HS-27A (cell line): Measurements from ENCODE around the gene MTFR2.
"Not testable (repeated sequence)": the region's sequence is repeated elsewhere in the genome, so short reads cannot be mapped to it uniquely, and the experiment has no call there.

Experiments
- DNase-seq: peaks from one replicate; pipeline ENCODE4 v3.0.0-alpha.2; 2012; ENCODE audit warnings: low read depth, missing footprints

The MTFR2 gene

DNA sequence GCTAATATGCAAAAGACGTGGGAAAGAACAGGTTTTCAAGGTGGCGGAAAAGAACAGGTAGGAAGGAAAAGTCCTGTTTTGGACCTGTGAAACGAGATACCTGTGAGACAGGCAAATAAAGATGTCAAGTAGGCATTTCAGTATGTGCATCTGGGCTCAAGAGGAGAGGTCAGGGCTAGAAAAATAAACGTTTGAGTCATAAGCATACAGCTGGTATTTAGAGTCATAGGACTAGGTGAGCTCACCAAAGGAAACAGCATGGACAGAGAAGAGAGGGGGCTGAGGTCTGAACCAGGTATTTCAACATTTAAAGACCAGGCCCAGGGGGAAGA is 14.9 kb downstream of the MTFR2 start:
- no peak for DNase-seq

DNA sequence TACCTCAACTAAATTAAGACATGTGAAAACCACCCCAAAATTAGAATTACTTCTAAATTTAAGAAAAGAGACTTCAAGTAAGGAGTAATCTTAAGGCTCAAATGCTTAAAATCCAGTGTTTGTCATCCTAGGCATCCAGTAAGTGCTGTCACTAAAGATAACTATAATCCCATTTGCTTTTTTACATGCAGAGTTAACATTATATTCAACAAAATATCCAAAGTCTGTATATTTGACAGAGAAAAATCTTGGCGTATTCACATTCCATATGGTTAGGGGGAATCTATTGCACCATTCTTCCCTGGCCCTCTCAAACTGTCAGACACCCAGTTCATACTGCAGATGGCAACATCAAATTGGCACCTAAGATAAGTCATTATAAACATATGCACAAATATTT is 17.4 kb downstream of the MTFR2 start:
- DNase-seq = no peak

DNA sequence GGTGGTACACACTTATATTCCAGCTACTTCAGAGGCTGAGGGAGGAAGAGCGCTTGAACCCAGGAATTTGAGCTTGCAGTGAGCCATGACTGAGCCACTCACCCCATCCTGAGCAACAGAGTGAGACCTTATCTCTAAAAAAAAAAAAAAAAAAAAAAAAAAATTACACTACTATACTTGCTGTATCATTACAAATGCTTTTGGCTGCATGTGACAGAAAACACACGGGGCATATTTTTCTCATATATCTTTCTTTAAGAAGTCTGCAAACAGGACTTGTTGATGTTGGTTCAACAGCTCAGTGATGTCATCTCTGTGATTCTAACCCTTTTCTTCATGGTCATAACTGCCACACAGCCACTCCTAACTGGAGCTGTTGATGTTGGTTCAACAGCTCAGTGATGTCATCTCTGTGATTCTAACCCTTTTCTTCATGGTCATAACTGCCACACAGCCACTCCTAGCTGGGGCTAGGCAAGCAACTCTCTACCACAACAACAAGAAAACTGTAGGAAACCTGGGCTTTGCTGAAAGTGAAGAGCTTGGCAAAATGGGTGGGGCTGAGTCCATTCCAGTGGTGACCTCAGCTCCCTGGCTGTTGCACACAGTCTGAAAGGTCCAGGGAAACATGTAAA is 19.8 kb downstream of the MTFR2 start:
- DNase-seq = no peak

DNA sequence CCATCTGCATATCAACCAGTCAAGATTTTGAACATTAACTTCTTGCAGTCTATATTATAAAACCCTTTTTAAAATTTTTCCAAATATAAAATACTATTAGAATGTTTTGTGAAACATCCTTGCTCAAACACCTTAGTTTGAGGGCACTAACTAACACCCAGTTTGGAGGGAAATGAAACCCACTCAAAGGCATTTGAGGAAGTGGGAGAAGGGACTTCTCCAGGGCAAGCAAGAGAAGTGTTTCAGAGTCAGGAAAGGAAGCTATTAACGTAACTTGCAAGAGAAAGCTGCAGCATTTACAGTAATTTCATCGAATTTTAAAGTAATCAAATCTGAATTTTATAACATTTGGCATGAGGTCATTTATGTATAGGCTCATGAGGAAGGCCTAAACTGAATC is 21.3 kb downstream of the MTFR2 start:
- no peak for DNase-seq

DNA sequence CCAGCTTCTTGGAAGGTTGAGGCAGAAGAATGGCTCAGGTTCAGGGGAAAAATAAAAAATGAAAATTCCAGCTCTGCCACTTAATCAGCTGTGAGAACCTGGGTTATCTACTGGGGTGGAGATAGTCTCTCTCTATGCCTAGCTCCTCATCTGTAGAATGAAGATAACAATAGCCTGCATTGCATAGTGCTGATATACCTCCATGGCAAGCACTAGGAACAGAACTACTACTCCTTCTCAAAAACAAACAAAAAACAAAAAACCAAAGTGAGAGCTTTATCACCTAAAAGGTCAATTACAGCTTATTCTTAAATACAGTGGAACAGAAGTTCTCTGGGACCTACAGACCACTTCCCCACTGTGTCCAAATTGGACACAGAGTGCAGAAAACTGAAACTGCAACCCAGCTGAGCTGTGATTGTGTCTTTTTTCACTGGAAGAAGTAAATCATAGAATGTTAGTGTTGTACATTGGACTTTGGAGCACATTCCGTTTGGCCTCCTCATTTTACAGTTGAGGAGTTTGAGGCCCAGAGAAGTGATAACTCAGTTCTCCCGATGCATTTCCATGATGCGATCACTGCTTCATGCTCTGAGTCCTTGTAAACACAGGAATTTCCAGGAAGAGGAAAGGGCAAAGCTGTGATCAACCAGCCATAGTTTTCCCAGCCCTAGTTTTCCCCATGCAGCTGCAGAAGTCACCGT is 23.3 kb downstream of the MTFR2 start:
- DNase-seq = no peak

DNA sequence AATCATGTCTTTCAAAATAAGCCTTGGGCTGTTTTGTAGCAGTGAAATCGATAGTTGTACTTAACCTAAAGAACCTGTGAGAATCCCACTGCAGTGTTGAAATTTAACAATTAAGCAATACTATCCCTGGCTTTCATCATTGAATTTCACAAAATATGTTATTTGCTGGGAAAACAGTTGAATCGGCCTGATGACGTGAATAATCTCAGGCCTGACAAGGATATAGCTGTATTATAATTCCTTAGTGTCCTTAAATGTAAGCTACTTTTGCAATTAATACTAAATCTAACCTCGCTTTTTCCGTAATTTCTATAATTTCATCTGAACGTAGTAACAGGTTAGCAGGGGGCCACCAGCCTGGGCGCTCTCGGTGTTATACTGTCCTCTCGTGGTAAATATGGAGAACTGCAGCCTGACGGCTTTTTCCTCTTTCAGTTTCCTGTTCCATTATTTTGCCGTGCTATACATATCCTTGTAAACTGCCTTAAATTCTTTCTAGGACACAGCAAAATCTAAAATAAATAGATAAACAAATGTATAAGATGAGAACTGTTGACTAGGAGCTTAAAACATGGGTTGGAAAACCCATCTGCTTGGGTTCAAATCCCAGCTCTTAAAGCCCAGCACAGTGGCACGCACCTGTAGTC is 24.0 kb downstream of the MTFR2 start:
- DNase-seq = no peak

DNA sequence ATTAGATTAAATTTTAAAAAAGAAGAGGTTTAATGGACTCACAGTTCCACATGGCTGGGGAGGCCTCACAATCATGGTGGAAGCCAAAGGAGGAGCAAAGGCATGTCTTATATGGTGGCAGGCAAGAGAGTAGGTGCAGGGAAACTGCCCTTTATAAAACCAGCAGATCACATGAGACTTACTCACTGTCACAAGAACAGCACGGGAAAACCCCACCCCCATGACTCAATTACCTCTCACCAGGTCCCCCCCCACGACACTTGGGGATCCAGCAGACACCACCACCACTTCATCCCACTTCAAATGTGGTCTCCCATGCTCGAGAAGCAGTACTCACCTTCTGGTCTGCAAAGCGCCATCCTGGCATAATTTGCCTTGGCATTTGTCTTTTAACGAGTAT is 24.6 kb downstream of the MTFR2 start:
- DNase-seq = no peak

DNA sequence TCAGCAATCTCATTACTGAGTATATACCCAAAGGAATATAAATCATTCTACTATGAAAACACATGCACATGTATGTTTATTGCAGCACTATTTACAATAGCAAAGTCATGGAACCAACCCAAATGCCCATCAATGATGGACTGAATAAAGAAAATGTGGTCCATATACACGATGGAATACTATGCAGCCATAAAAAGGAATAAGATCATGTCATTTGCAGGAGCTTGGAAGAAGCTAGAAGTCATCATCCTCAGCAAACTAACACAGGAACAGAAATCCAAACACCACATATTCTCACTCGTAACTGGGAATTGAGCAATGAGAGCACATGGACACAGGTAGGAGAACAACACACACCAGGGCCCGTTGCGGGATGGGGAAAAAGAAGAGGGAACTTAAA is 25.1 kb downstream of the MTFR2 start:
- DNase-seq = not testable (repeated sequence)

DNA sequence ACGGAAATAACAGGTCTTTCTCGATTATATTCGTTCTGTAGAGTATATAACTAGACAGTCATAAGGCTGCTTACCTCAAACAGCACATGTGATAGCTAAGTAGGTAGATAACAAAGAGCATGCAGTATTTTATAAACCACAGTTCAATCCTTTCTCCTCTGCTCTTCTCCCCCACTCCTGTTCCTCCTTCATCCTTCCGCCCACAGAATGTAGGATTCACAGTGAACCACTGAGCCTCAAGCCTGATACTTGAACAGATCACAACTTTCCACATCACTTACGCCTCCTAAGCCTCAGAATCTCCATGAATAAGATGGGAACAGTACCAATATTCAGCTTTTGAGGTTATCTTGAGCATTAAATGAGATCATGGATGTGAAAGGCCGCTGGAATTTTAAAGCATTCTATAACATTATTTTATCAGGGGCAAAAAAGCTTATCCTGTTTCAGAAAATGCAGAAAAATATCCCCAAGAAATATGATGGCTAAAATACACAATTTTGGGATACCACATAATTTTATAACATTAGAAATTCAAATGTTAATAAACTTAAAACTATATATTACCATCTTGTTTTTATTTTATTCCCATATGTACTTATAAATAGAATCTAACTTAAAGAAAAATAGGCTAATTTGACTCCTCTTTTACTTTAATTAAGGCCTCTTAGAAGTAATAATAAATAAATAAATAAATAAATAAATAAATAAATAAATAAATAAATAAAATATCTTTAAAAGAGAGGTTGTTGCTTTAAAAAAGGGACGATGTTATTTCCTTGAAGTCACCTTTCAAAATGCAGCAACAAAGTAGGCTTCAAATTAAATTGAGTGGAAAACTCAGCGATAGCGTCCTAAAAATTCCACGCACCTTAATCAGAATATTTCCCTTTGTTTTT is 33.4 kb downstream of the MTFR2 start:
- DNase-seq = no peak

DNA sequence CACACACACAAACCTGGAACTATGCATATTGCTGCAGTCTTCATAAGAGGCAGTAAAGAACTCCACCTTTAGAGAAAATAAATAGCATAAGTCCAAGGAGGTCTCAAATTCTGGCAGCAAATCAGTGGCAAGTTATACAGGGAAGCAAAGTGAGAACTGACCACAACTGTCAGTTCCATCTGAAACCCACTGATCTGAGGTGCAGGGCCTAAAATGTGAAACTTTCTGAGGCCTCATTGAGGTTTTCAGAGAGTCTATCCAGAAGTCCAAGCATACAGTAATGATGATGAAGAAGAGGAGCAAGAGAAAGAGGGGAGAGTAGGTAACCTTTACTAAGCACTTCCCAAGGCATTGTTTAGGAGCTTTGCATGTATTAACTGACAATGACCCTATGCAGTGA is 36.3 kb downstream of the MTFR2 start:
- DNase-seq = no peak

DNA sequence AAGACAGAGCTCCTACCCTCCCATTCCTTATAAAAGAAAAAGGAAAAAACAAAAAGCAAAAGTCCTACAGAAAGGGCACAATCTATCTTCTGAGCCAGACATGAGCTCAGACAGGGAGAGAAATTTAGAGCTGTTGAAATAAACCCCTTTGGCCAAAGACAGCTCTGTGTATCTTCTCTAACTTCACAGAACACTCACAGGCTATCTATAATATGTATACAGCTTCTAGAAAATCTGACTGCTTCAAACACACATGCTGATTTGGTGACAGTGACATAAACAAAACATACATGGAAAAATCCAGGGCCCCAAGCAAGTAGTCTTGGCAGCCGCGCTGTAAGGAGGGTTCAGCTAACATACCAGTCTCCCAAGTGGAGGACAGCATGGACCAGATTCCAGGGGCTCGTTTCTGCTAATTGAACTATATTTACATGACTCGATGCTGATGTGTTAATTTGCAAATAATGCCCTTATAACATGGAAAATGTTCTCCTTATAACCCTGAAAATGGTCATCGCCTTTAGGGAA is 37.0 kb downstream of the MTFR2 start:
- DNase-seq = no peak

DNA sequence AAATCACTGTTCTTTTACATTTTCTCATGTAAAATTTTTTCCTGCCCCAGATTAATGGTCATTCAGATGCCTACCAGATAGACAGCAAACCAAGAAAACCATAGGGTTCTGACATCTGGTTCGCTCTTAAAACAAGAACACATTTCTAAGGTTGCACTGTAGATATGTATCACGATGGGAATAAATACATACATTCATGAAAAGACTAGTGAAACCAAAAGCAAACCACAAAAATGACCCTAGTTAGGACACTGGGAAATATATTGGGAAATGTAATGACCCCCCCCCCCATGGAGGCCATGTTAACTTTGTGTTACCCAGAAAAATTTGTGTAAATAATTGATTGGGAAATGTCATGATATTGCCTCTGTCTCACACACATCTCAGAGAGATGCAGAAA is 37.5 kb downstream of the MTFR2 start:
- DNase-seq = no peak

DNA sequence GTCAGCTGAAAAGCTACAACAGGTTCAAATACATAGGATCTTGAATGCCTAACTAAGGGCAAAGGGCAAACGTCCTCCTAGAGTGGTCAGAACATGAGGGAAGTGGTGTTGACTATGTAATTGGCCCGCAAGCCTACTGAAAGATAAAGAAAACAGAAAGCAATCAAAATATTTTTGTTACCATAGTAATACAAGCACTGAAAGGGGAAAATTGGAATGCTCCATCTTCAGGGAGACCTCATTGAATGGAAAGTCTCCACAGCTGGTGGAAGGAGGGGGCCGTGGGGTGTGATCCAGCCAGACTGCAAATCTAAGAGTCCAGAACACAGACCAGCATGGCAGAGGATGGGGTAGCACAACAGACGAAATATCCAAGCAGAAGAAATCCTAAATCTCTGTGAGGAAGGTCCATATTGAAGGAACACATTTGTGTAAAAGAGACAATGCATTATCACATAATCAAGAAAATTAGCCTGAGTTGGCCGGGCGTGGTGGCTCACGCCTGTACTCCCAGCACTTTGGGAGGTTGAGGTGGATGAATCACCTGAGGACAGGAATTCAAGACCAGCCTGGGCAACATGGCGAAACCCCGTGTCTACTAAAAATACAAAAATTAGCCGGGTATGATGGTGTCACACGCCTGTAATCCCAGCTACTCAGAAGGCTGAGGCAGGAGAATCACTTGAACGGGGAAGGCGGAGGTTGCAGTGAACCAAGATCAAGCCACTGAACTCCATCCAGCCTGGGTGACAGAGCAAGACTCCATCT is 39.5 kb downstream of the MTFR2 start:
- no peak for DNase-seq

DNA sequence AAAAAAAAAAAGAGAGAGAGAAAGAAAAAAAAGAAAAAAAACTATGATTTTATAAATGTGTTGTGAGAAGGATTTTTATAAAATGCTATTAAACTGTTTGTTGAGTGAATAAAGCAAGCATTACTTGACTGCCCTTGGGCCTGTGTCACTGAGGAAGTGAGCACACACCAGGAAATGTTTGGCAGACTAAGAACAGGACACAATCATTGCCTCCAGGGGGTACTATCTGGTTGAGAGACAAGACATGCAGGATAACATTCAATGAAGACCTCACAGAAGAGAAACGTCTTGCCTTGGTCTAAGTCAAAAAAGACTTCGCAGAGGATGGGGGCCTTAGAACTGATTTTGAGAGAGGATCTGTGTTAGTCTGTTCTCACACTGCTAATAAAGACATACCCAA is 40.6 kb downstream of the MTFR2 start:
- no peak for DNase-seq

DNA sequence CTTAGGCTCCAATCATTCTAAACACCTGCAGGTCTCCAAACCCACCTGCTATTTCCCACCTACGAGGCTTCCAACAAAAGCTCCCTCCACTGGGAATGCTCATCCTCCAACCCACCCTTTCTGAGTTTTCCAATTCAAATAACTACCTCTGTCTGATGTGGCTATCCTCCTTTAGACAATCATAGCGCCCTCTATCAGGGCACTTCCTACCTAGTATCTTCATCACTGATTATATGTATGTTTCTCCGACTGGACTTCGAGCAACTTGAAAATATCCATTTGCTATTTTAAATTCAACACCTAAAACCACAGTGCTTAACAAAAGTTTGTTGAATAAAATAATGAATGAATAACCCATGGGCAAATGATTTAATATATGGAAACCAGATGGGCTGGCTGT is 41.3 kb downstream of the MTFR2 start:
- DNase-seq = no peak

DNA sequence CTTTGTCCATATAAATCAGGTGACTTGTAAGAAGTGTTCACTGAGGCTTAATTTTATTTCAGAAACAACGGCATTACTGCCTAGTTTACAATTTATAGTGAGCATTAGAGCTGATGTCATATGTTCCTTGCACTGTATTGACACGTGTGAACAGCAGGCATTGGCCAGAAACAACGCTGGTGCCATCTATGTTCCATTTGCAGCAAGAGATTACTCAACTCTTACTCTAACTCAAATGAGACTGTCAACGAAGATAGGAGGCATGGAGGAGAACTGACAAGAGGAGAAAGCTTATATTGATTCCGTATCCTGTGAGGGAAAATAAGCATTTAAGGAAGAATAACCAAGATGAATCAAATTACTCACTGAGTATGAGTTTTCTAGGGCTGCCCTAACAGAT is 48.4 kb downstream of the MTFR2 start:
- DNase-seq = no peak

DNA sequence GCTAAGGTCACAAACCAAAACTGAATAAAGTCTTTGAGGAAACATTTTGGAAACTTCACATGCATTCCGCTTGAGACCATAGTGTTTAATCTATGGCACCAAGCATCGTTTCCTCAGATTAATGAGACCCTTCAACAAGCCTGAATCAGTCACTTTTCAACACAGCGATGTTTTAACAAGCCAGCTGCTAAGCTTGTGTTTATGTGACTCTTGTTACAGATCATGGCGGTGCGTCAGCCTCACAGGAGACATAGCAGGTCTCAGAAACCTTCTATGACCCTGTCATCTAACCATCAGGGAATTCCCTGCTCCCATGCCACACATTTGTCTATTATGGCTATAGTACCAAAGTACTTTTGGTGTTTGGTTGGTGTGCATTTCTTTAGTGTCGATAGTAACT is 57.2 kb downstream of the MTFR2 start:
- no peak for DNase-seq

DNA sequence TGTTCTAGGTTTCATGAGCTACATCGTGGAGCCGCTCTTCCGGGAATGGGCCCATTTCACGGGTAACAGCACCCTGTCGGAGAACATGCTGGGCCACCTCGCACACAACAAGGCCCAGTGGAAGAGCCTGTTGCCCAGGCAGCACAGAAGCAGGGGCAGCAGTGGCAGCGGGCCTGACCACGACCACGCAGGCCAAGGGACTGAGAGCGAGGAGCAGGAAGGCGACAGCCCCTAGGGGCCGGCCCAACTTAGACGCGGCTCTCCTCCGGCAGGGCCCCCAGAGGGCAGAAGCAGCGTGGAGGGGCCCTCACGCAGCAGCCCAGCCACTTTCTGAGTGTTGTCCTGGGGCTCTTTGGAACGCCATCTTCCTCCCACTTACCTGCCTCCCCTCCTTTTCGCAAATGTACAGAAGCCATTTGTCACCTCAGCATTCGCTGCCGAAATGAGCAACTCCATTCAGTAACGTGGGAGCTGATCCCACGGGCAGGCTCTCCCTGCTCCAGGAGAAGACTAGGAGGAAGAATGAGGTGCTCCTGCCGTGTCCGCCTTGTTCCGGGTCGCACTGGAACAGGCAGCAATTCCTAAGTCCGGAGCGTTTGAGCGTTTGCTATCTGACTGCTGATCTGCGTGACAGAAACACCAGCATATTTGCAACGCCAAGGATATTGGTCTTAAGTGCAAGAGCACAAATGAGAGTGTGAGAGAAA is 58.4 kb downstream of the MTFR2 start:
- DNase-seq = no peak

DNA sequence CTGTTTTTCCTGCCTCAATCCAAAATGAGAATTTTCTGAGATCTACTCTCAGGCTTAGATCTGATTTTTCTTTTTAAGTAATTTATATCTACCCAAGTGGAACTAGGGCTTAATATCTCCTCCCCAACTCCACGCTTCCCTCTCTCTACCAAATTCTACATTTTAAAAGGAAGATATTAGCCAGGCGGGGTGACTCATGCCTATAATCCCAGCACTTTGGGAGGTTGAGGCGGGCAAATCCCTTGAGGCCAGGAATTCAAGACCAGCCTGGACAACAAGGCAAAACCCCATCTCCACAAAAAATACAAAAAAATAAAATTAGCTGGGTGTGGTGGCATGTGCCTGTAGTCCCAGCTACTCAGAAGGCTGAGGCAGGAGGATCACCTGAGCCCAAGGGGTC is 61.0 kb downstream of the MTFR2 start:
- DNase-seq = no peak

DNA sequence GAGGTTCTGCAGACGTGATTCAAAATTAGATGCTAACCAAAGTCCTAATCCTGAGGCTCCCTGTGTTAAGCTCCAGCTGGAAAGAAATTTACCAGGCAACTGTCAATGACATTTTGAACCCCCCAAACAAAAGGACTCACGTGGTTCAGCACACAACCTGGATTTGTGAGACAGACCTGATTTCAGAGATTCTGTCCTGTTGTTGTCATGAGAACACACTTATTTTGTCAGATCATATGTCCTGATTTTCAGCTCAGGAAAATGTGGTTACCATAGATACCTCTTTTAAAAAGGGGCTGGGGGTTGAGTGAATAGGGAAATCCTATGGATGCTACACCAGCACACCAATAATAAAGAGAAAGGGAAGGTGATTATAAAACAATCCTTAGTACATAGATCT is 61.6 kb downstream of the MTFR2 start:
- DNase-seq = no peak

DNA sequence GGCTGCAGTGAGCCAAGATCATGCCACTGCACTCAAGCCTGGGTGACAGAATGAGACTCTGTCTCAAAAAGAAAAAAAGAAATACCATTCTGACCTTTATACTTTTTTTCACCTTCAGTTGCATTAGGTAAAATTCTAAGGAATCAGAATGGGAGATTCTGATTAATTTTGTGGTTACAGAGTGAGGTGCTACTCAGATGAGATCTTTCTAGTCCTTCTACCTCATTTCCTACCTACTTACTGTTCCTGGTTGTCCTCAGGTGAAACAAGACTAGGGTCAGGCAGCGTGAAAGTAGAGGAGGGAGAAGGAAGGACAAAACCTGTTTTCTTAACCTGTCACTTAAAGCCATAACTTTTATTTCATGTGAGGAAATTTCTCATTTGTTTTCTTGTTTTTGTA is 63.7 kb downstream of the MTFR2 start:
- no peak for DNase-seq
